ENCODE results near the gene YKT6. TPM values are rescaled to one million over a fixed set of nuclear protein-coding genes. Genes with fewer than 3 reads are reported as not detected.

The YKT6 gene
- total RNA-seq, 1 donor from 2014 or later, result 82.4 TPM

- no peak for TF ChIP-seq CTCF (conservative IDR thresholded peaks at IDR 0.05)
- Mint-ChIP-seq H3K9me3 (no peaks in the 10 kb centered on the region), H3K36me3 (no peaks in the 10 kb centered on the region), H3K4me1 (ENCODE audit: unreplicated experiment) (peaks cover 7% of the 10 kb centered on the region), H3K4me3 (no peak overlapping the region), H3K27ac (no peak overlapping the region), H3K27me3 (no peaks in the 10 kb centered on the region)
- no peak for DNase-seq (ENCODE audit: extremely low spot score, unreplicated experiment)
These were observed 35.0 kb downstream of the YKT6 start for GRCh38 chr7:44235582-44236332.

DNA sequence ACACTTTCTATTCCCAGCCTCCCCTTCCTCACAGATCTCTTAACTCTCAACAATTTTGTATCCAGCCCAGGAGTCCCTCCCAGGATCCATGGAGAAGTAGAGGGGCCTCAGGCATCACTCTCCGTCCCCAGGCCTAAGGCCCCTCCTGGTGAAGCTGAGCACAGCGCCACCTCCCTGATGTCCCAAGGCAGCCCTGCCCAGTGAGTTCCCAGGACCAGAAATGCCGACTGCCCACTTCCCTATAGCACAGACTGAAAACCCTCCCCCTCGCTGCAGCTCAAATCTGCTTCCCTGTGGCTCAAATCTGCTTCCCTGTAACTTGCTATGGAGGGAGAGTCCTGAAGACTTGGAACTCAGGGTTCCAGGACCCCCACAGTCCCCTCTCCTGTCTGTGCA is 35.6 kb downstream of the YKT6 start:
- no peaks in the 10 kb centered on the region for H3K36me3 Mint-ChIP-seq
- H3K4me1 Mint-ChIP-seq (ENCODE audit: unreplicated experiment), result peaks cover 7% of the 10 kb centered on the region
- H3K4me3 Mint-ChIP-seq, result no peak overlapping the region
- TF ChIP-seq CTCF (conservative IDR thresholded peaks at IDR 0.05), result no peak
- no peak overlapping the region for H3K27ac Mint-ChIP-seq
- DNase-seq (ENCODE audit: extremely low spot score, unreplicated experiment), result no peak
- no peaks in the 10 kb centered on the region for H3K9me3 Mint-ChIP-seq
- no peaks in the 10 kb centered on the region for H3K27me3 Mint-ChIP-seq

DNA sequence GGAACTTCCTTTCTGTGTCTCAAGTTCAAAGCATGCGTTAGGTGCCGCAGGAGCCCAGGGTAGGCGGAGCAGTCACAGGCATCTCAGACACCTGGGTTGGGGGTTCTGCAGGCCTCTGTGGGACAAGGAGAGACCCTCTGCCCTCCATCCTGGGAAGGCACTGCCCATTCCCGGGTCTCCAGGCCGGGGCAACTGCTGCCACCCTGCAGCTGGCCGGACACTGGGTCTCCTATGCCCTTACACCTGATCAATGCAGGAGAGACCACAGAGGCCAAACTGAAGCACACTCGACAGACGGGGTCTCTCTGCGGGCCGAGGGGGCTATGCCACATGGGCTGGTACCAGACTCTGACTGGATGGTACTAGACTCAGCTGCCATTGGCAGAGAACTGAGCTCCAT is 36.9 kb downstream of the YKT6 start:
- no peaks in the 10 kb centered on the region for H3K27me3 Mint-ChIP-seq
- H3K27ac Mint-ChIP-seq, result no peak overlapping the region

GRCh38 chr7:44238116-44238695 is 37.4 kb downstream of the YKT6 start:
- H3K9me3 Mint-ChIP-seq, result no peaks in the 10 kb centered on the region
- no peaks in the 10 kb centered on the region for H3K36me3 Mint-ChIP-seq
- no peak for TF ChIP-seq CTCF (conservative IDR thresholded peaks at IDR 0.05)
- H3K27ac Mint-ChIP-seq, result no peak overlapping the region
- no peaks in the 10 kb centered on the region for H3K27me3 Mint-ChIP-seq
- peaks cover 7% of the 10 kb centered on the region for H3K4me1 Mint-ChIP-seq (ENCODE audit: unreplicated experiment)
- no peak for DNase-seq (ENCODE audit: extremely low spot score, unreplicated experiment)
- H3K4me3 Mint-ChIP-seq, result no peak overlapping the region

More for the DNA sequence above, 36.9 kb downstream of the YKT6 start:
- Mint-ChIP-seq H3K4me3 (no peak overlapping the region), H3K9me3 (no peaks in the 10 kb centered on the region), H3K36me3 (no peaks in the 10 kb centered on the region), H3K4me1 (ENCODE audit: unreplicated experiment) (peaks cover 7% of the 10 kb centered on the region)
- no peak for TF ChIP-seq CTCF (conservative IDR thresholded peaks at IDR 0.05)
- no peak for DNase-seq (ENCODE audit: extremely low spot score, unreplicated experiment)

DNA sequence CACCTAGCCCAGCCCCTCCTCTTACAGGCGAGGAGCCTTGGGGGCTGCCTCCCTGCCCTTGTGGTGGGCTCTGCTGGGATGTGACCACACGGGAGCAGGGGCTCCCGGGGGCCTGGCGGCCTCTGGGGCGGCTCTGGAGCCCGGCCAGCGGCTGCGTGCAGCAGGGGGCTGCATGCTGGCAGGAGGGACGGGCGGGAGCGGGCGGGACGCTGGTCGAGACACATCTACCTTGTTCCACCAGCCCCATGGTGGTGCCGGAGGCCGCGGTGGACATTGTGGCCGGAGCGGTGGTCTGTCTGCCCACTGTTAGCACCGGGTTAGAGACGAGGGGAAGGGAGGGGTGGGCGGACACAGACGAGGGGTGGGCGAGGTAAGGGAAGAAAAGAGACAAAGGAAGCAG is 38.6 kb downstream of the YKT6 start:
- Mint-ChIP-seq H3K9me3 (no peaks in the 10 kb centered on the region), H3K27me3 (no peaks in the 10 kb centered on the region), H3K27ac (no peak overlapping the region), H3K36me3 (no peaks in the 10 kb centered on the region), H3K4me1 (ENCODE audit: unreplicated experiment) (peaks cover 7% of the 10 kb centered on the region), H3K4me3 (no peak overlapping the region)
- DNase-seq (ENCODE audit: extremely low spot score, unreplicated experiment), result no peak
- no peak for TF ChIP-seq CTCF (conservative IDR thresholded peaks at IDR 0.05)
